Left kidney (tissue), 2 donors: ENCODE results near the gene ADCY9. TPM values are rescaled to one million over a fixed set of nuclear protein-coding genes. Genes with fewer than 3 reads are reported as not detected.

Experiments
- DNase-seq: peaks from one replicate; pipeline ENCODE4 v3.0.0-alpha.2; 2013
- polyA plus RNA-seq: library from polyadenylated mRNA; unstranded; fragments of 120-200 nt; gene quantifications from one replicate; pipeline ENCODE4 v1.2.1, GENCODE V29; 2013; ENCODE audit not compliant: insufficient read length

ADCY9 gene
- polyA plus RNA-seq, 1 donor, result 9.5 TPM

- DNase-seq, result no peak
Observed at GRCh38 chr16:3919413-3919812, 196.8 kb downstream of the ADCY9 start.

GRCh38 chr16:3915426-3916260 is 200.6 kb downstream of the ADCY9 start:
- DNase-seq, result no peak

GRCh38 chr16:3912897-3913296 is 203.3 kb downstream of the ADCY9 start:
- DNase-seq, result no peak

Other genes starting within 250 kb of the ADCY9 start
- 110 TPM for gene CREBBP, start 235.7 kb downstream of the ADCY9 start, polyA plus RNA-seq
- gene SRL, start 125.6 kb upstream of the ADCY9 start, polyA plus RNA-seq, result 0.93 TPM
- 16.4 TPM for gene TFAP4, start 156.6 kb upstream of the ADCY9 start, polyA plus RNA-seq
- gene GLIS2, start 199.6 kb upstream of the ADCY9 start, polyA plus RNA-seq, result 32.5 TPM
- gene PAM16, start 234.9 kb upstream of the ADCY9 start, polyA plus RNA-seq, result 20.4 TPM